GM19240 (cell line): ENCODE results near the gene C11orf86.
A peak's percentile ranks its signal among the peaks of the same experiment; 100 is the strongest.
"Not testable (repeated sequence)": the region's sequence is repeated elsewhere in the genome, so short reads cannot be mapped to it uniquely, and the experiment has no call there.

Source experiments
- DNase-seq: peaks from one replicate; pipeline ENCODE4 v3.0.0; 2011; ENCODE audit warnings: low spot score; ENCODE audit not compliant: insufficient read length

The C11orf86 gene, protein sequence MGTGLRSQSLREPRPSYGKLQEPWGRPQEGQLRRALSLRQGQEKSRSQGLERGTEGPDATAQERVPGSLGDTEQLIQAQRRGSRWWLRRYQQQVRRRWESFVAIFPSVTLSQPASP

DNA sequence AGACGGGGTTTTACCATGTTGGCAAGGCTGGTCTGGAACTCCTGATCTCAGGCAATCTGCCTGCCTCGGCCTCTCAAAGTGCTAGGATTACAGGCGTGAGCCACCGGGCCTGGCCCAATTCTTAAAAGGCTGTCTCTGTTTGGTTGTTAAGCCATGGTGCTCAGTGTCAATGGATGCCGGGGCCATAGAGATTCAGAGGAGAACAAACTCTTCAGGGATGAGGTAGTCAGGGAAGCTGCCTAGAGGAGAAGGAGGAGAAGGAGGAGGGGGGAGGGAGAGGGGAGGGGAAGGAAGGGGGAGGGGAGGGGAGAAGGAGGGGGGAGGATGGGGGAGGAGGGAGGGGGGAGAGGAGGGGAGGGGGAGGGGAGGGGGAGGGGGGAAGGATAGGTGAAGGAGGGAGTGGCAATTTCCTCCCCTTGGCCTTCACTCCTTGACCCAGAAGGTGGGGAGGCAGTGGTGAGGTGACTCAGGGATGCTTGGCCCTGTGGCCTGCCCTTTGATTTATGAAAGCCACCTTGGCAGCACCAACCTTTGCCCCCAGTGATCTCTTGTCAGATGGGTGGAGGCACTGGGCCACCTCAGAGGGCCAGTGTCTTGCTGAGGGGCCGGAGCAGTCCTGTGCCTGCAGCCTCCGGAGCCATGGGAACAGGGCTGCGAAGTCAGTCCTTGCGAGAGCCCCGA is at the start of gene C11orf86:
C11orf86 (plus strand) TSS at position 581 of the 681 bp plus-strand sequence; CDS start at position 640, 59 bp downstream.
- no peak for DNase-seq

DNA sequence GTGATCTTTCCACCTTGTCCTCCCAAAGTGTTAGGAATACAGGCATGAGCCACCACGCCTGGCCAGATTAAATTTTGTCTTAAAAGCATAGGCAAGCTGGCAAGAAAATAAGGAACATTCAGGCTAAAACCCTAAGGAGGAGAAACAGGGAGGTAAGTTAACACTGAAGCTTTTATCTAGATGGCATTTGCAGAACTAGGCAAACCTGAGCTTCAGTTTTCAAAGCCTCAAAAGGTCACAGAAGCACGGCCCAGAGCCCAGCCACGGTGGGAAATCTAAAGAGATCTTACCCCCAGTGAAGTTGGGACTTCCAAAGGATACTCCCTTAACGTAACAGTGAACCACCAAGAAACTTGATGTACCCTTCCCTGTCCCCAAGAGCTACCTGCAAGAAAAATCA is 45.4 kb upstream of the C11orf86 start:
- no peak for DNase-seq

DNA sequence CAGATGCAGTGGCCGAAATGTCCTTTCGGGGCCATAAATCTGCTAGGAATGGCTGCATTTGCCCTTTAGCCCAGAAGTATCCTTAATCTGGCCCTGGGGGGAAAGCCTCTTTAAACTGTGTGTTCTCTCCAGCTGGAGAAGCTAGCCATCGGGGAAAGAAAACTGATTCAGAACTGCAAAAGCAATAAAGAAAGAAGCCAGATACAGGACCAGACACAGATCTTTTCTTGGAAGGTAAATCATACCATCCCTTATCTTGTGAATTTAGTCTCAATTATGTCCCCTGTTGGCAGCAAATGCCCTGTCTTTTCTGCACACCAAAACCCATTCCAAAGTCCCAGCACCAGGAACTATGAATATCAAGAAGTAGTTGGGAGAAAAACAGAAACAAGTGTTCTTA is 42.6 kb upstream of the C11orf86 start:
- no peak for DNase-seq

DNA sequence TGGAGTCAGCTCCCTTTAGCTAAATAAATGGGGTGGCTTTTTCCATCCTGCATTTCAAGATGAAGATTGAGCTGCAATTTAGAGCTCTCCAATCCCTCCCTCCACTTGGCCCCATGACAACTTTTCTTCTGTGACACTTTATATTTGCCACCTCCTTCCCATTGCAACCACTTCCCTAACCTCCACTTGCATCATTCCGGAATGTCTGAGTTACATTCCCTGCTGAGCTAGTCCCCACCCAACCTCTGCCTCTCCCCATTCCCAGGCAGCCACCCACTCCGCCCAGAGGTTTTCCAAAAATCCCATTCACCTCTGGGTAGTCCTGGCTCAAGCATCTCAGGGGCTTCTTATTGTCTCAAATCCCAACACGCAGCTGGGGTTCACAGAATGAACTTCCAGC is 41.6 kb upstream of the C11orf86 start:
- DNase-seq = no peak

DNA sequence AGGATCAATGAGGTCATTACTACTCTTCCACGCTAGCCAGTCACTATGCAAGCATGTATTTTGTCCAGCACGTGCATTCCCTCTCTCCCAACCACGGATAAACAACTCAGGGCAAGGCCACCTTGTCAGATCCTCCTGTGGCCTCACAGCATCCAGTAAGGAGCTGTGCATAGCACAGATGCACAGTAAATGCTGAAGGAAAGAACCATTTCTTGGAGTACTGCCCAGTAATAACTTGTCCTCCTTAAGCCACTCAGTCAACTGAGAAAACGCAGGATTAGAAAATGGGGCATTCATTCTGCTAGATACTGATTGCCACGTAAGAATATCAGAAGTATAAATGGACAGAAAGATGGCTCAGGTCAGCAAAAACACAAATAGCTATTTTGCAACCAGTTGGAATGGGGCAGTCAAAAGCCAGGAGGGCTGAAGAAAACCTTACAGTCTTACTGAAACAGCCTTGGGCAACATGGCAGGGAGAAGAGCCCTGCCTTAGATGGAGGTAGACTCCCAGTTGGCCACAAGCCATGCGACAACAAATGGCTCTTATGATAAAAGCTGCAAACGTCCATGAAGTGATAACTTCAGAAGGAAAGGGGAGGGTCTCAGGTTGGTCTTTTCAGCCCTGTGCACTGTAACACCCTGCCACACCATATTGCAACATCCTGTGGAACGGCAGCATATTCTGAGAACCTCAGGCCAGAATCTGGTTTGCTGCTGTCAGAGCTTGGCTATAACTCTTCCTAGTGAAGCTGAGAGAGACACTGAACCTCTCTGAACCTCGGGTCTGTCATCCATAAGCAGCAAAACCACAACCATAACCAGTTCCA is 39.9 kb upstream of the C11orf86 start:
- no peak for DNase-seq

DNA sequence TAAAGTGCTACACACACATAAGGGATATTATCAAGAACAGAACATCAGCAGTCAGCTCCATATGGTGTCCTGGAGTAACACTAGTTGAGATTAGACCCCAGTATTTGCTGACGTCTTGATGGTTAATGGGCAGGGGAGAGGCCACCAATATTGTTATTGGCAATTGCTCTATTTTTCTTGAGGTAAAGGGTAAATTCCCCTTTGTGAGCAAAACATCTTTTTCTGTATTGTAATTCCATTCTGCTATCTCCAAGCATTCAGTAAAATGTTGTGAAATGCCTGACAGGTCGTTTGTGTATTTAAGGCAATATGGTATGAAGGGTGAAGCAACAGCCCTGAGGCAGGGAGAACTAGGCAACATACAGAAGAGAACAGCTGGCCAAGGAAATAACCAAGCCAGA is 38.8 kb upstream of the C11orf86 start:
- no peak for DNase-seq

DNA sequence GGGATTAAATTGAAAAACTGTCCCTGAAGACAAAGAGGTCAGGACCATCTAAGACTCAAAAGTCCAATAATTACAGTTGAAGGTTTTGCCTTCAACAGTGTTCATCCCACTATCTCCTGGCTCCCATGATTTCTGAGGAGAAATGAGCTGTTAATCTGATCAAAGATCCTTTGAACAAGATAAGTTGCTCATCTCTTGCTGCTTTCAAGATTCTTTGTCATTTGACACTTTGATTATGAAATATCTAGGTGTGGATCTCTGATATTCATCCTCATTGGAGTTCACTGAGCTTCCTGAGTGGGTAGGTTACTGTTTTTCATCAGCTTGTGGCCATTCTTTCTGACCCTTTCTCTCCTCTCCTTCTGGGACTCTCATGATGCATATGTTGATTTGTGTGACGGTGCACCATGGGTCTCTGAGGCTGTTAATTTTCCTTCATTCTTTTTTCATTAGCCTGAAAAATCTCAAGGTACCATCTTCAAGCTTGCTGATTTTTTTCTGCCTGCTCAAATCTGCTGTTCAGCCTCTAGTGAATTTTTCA is 37.8 kb upstream of the C11orf86 start:
- DNase-seq = no peak

DNA sequence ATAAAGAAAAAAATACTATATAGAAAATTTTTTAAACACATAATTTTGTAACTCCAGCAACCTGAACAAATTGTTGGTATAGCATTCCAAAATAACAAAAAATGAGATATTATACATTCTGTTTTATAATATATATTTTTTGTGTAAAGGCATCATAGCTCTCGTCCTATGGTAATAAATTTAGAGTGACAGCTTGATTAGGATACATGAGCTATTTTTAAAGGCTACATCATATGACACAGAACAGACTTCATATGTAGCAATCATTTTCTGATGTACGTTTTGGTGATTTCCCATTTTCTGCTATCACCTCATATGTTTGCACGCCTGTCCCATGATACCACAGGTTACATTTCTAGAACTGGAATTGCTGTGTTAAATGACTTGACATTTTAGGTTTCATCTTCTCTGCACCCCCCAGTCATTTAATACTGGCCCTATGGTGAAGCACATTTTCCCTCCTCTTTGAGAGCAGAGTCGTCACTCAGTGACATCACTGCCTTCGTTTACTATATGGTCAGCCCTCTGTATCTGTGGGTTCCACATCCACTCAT is 36.4 kb upstream of the C11orf86 start:
- no peak for DNase-seq

DNA sequence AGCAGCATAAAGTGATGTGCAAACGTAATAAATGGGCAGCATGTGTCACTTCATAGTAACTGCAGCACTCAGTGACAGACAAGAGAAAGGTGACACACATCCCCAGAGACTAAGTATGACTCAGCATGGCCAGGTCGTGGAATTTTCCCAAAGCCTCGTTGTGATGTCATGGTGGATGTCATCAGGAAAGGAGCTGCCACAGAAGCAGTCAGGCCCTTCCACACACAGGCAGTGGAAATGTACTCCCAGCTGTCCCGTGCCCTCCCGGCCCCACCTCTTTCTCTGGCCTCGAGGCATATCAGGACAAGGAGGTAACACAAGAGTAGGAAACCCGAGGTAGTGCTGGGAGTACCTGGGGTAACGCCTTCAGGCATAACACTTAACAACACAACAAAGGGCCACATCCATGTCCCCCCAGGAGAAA is 25.0 kb upstream of the C11orf86 start:
- DNase-seq = no peak

DNA sequence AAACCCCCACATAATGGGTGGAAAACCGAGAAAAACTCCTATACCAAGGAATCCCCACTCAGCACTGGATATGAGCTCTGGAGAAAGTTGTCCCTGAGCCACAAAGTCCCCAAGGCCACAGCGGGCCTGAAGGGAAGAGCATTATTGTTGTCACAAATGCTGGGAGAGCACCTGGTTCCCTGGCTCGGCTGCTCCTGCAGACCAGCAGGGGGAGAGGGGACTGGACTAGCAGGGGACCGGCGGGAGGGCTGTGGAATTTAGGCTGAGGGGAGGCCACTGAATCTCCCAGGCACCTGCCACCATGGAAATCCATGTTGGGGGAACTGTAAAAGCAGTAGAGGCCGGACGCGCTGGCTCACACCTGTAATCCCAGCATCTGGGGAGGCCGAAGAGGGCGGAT is 24.0 kb upstream of the C11orf86 start:
- no peak for DNase-seq

DNA sequence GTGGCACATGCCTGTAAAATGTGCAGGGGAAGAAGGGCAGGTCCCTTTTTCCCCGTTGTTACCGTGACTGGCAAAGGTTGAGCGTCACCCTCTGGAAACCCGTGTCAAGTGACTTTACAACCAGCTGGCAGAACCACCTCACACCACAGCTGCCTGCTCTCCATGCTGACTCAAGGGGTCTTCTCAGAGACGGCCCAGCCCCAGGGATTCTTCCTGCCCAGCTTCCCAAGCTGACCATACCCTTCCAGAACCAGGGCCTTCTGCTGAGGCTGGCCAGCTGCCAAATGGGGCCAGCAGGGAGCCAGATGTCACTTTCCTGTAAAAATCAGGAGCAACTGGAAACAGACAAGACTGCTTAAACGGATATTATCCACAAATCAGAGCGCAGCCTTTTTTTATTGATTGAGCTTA is 23.2 kb upstream of the C11orf86 start:
- DNase-seq = no peak

DNA sequence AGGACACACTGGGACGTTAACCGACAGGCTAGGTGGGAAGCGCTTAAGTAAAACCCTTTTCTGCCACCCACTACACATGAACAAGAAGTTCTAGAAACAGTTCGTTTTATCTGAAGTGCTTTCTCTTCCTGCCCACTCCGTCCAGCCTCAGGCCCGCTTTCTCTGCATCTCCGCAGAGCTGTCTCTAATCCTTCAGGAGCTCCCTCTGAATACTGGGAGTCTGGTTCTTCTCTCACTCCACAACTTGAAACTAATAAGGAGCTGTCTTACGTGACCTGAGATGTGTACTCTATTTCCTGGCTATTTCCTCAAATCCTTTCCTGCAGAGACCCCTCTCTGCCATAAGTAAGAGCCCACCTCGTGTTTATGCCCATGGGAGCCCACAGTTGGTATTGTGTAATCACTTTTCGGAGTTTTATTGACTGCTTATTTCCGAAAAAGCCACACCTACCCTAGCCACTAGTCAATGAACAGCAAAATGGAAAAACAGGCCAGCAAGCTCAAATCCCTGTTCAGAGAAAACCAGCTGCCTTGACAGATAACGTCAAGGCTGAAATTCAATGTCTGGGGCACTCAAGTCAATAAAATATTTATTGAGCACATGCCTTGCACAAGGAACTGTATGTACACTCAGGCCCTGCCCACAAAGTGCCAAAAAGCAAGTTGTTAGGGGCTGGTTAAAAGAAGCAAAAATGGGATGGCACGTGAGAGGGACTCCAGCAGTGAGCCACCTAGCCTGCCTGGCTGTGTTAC is 21.8 kb upstream of the C11orf86 start:
- DNase-seq = no peak

DNA sequence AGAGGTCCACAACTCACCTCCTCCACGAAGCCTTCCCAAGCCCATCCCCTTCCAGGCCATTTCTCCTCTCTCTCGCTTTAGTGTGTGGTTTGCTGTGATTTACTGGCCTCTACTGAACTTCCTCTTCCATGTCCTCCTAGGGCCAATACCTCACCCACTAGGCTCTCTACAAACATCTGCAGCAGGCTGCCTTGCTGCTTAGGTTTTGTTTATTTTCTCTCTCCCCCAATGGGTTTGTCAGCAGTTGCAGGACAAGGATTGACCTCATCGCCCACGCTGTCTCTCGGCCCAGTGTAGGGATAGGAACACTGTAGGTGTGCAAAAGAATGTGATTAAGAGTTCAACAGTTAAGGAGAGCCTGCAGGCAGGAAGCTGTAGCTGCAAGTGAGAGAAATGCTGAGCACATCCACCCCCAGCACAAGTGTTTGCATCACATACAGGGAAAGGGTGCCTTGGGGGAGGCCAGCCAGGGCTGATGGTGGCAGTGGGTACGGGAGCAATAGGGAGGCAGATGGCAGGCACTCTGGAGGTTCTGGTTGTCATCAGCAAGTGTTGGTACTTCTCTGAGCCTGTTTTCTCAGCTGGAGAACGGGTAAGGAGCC is 18.3 kb upstream of the C11orf86 start:
- DNase-seq = no peak

DNA sequence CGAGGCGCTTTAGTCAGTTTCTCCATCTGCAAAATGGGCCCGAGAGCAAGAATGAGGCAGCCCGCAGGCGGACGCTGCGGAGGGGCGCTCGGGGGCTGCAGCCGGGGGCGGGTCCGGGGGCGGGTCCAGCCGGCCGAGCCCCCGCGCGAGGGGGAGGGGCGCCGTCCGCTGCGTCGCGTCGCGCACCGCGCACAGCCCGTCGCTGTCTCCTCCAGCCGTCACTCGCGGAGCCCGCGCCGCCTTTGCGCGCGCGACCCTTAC is 17.2 kb upstream of the C11orf86 start:
- peak; percentile 23 for DNase-seq

DNA sequence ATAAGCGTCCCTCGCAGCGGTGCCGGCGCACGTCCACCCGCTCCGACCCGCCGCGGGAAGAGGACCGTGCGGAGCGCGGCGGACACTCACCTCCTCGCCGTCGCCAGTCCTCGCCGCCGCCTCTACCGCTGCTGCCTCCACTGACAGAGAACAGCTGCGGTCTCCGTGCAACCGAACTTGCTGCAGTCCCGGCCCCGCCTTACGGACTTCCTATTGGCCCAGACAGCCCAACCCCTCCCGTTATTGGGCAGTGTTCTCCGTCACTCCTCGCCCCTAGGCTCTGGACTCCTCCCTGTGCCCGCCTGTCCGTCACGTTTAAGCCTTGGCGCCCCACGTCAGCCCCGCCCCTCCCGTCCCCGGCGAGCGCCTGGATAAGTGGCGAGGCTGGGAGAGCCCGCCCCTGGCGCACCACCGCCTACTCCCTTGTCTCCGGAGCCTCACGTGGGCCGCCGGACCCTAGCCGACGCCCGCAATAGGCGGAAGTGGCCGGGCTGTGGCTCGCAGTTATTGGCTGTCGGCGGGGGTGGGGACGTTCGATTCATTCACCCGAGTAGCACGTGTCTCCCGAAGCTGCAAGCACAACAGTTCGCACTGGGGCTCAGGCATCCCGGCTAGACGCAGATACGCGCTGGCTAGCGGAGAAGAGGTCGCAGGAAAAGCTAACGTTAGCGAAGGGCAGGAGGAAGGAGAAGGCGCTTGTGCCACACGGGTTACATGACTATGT is 16.7 kb upstream of the C11orf86 start, which contains the start of gene PC:
PC (minus strand) TSS at position 152 of the 724 bp plus-strand sequence. CDS start 86,224 bp downstream, outside the sequence.
- peak; percentile 94 for DNase-seq

DNA sequence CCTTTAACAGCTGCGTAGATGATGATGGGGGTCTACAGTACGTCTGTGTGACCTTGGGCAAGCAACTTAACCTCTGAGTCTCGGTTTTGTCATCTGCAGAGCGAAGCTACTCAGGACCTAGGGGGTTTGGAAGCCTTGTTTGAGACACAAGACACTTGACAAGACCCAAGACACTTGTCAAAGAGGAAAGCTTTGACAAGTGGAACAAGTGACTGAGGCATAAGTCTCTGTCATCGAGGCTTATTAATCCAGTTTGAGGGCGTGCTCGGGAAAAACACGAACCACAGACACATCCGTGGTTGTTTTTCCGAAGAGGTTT is 16.2 kb upstream of the C11orf86 start:
- DNase-seq = no peak

DNA sequence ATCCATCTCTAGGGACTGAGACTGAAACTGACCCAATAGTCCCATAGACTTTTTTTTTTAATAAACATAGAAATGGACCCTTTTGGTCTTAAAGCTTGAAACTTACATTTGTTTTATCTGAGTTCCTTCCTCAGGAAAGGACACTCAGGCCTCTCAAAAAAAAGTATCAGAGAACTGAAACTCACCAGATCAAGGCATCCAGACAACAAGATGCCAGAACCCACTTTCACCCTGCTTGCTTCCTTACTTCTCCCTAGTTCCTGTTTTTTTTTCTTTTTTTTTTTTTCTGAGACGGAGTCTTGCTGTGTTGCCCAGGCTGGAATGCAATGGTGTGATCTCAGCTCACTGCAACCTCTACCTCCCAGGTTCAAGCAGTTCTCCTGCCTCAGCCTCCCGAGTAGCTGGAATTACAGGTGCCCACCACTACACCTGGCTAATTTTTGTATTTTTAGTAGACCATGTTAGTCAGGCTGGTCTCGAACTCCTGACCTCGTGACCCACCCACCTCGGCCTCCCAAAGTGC is 13.4 kb upstream of the C11orf86 start:
- DNase-seq = not testable (repeated sequence)

DNA sequence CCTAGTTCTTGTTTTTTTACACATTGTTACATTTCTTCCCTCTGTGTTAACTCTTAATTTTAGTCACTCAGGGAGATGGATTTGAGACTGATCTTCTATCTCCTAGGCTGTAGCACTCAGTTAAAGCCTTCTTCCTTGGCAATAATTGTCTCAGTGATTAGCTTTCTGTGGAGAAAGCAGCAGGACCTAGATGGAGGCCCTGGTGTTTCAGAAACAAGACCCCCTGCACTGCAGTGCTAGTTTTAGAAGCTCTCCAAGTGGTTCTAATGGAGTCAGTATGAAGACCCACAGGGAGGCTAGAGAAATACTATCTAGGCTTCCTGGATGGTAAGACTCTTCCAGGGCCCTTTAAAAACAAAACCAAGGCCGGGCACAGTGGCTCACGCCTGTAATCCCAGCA is 12.9 kb upstream of the C11orf86 start:
- no peak for DNase-seq

DNA sequence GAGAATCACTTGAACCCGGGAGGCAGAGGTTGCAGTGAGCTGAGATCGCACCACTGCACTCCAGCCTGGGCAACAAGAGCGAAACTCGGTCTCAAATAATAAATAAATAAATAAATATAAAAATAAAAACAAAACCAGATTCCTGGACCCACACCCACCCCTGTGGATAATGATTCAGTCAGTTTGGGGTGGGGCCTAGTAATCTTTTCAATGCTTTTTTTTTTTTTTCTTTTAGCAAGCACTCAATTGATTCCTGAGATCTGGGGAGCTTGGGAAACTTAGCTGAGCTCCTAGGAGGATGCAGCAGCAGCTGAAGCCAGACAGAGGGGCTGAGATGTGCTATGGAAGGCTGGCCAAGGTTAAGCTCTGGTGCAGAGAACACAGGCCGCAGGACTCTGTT is 12.3 kb upstream of the C11orf86 start:
- DNase-seq = no peak

DNA sequence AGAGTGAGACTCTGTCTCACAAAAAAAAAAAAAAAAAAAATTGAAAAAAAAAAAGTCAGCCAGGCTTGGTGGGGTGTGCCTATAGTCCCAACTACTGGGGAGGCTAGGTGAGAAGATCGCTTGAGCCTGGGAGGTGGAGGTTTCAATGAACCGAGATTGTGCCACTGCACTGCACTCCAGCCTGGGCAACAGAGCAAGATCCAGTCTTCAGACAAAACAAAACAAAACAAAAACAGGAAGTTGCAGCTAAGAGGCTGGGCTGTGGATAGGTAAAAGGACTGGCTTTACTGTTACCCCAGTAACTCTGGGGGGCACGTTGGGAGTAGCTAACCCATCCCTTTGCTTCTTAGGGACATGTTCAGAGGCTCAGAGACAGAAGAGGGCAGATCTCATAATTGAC is 10.6 kb upstream of the C11orf86 start:
- no peak for DNase-seq
